Loucy (cell line): ENCODE measurements around the gene CCT4.
A peak's percentile ranks its signal among the peaks of the same experiment; 100 is the strongest.

ENCODE experiments used
- H2AFZ ChIP-seq: fragments of 200-600 bp; sonication (generic); 2 replicates; pipeline ENCODE4 v1.6.0; 2016; ENCODE audit warnings: antibody characterized with exemption, mild to moderate bottlenecking, low read length, moderate library complexity
- H3F3A ChIP-seq: fragments of 200-600 bp; 2 replicates; pipeline ENCODE4 v1.6.0; 2016; ENCODE audit warnings: antibody characterized with exemption, low read depth, mild to moderate bottlenecking
- H3K27me3 ChIP-seq: fragments of 200-600 bp; sonication (generic); 2 replicates; pipeline ENCODE4 v1.6.1; 2014; ENCODE audit warnings: low read length, mild to moderate bottlenecking; ENCODE audit not compliant: insufficient read depth, poor library complexity, severe bottlenecking
- H3K36me3 ChIP-seq: fragments of 200-600 bp; sonication (generic); 2 replicates; pipeline ENCODE4 v1.6.1; 2016; ENCODE audit warnings: low read length; ENCODE audit not compliant: insufficient read depth
- H3K4me1 ChIP-seq: fragments of 200-600 bp; sonication (generic); 2 replicates; pipeline ENCODE4 v1.5.1; 2014; ENCODE audit warnings: low read length, mild to moderate bottlenecking; ENCODE audit not compliant: insufficient read depth, poor library complexity, severe bottlenecking
- H3K4me2 ChIP-seq: fragments of 200-600 bp; sonication (generic); 2 replicates; pipeline ENCODE4 v1.6.0; 2014; ENCODE audit warnings: antibody characterized with exemption, low read length, low read depth, mild to moderate bottlenecking; ENCODE audit not compliant: poor library complexity, severe bottlenecking
- H3K4me3 ChIP-seq: fragments of 200-600 bp; sonication (generic); 2 replicates; pipeline ENCODE4 v1.5.1; 2014; ENCODE audit warnings: low read length, mild to moderate bottlenecking, mixed read lengths; ENCODE audit not compliant: poor library complexity, severe bottlenecking
- H3K79me2 ChIP-seq: fragments of 200-600 bp; sonication (generic); 2 replicates; pipeline ENCODE4 v1.6.1; 2014; ENCODE audit warnings: low read length; ENCODE audit not compliant: insufficient read depth
- H3K9ac ChIP-seq: fragments of 200-600 bp; sonication (generic); 2 replicates; pipeline ENCODE4 v1.6.0; 2014; ENCODE audit warnings: mild to moderate bottlenecking, low read depth, low read length, moderate library complexity; ENCODE audit not compliant: poor library complexity, severe bottlenecking
- H3K9me2 ChIP-seq: fragments of 200-600 bp; sonication (generic); replicated peaks from 2 replicates; pipeline ENCODE4 v1.6.1; 2016; ENCODE audit warnings: low read depth, low read length, mixed read lengths
- H3K9me3 ChIP-seq: fragments of 200-600 bp; sonication (generic); 2 replicates; pipeline ENCODE4 v1.6.1; 2014; ENCODE audit warnings: mild to moderate bottlenecking, antibody characterized with exemption, low read length, low read depth; ENCODE audit not compliant: insufficient read depth
- H4K20me1 ChIP-seq: fragments of 200-600 bp; sonication (generic); 2 replicates; pipeline ENCODE4 v1.6.0; 2014; ENCODE audit warnings: antibody characterized with exemption, low read length, mild to moderate bottlenecking; ENCODE audit not compliant: insufficient read depth, poor library complexity, severe bottlenecking
- EZH2phosphoT487 ChIP-seq: fragments of 200-600 bp; IDR thresholded peaks from 2 replicates; pipeline ENCODE4 v1.6.1; 2018; ENCODE audit warnings: antibody characterized with exemption, mild to moderate bottlenecking, moderate library complexity, borderline replicate concordance
- TF ChIP-seq, protein P1 (sequence below): fragments of 200-600 bp; sonication (generic); conservative IDR thresholded peaks from 2 replicates; pipeline ENCODE4 v1.5.1; 2014; ENCODE audit warnings: mild to moderate bottlenecking, antibody characterized with exemption, low read length

CCT4 gene

GRCh38 chr2:61905372-61906185 lies 17.1 kb upstream of the CCT4 start, which contains the start of gene COMMD1:
TSS of gene COMMD1 (plus strand) at chr2:61905674. CDS start at chr2:61905679, 5 bp downstream.
- Histone ChIP-seq H3K27me3 (no peaks in the 10 kb centered on the region), H3F3A (no peaks in the 10 kb centered on the region), H4K20me1 (no peaks in the 10 kb centered on the region), H3K79me2 (peaks cover 17% of the 10 kb centered on the region; the same call in 1 of the 2 replicates), H3K36me3 (no peaks in the 10 kb centered on the region), H3K9ac (peak within 1 kb of the TSS; percentile 77), H3K9me2 (no peaks in the 10 kb centered on the region), H3K9me3 (no peaks in the 10 kb centered on the region), H3K4me2 (peak within 1 kb of the TSS; percentile 82), H3K4me3 (peak within 1 kb of the TSS; percentile 90), H3K4me1 (peaks cover 8% of the 10 kb centered on the region), H2AFZ (peak within 1 kb of the TSS; percentile 96)
- no peak for TF ChIP-seq EZH2phosphoT487
- TF ChIP-seq, protein P1, sequence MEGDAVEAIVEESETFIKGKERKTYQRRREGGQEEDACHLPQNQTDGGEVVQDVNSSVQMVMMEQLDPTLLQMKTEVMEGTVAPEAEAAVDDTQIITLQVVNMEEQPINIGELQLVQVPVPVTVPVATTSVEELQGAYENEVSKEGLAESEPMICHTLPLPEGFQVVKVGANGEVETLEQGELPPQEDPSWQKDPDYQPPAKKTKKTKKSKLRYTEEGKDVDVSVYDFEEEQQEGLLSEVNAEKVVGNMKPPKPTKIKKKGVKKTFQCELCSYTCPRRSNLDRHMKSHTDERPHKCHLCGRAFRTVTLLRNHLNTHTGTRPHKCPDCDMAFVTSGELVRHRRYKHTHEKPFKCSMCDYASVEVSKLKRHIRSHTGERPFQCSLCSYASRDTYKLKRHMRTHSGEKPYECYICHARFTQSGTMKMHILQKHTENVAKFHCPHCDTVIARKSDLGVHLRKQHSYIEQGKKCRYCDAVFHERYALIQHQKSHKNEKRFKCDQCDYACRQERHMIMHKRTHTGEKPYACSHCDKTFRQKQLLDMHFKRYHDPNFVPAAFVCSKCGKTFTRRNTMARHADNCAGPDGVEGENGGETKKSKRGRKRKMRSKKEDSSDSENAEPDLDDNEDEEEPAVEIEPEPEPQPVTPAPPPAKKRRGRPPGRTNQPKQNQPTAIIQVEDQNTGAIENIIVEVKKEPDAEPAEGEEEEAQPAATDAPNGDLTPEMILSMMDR: no peak

GRCh38 chr2:61900281-61900680 lies 11.8 kb upstream of the CCT4 start:
- no peaks in the 10 kb centered on the region for H3F3A ChIP-seq
- no peaks in the 10 kb centered on the region for H3K9me3 ChIP-seq
- no peaks in the 10 kb centered on the region for H4K20me1 ChIP-seq
- H3K79me2 ChIP-seq: no peaks in the 10 kb centered on the region
- no peak overlapping the region for H3K4me2 ChIP-seq
- H3K36me3 ChIP-seq: no peaks in the 10 kb centered on the region
- peak overlapping the region; percentile 70 for H2AFZ ChIP-seq
- H3K4me1 ChIP-seq: peaks cover 4% of the 10 kb centered on the region
- H3K4me3 ChIP-seq: no peak overlapping the region
- TF ChIP-seq, protein P1: no peak
- no peak for TF ChIP-seq EZH2phosphoT487
- H3K27me3 ChIP-seq: no peaks in the 10 kb centered on the region
- no peaks in the 10 kb centered on the region for H3K9me2 ChIP-seq
- H3K9ac ChIP-seq: no peak overlapping the region

DNA sequence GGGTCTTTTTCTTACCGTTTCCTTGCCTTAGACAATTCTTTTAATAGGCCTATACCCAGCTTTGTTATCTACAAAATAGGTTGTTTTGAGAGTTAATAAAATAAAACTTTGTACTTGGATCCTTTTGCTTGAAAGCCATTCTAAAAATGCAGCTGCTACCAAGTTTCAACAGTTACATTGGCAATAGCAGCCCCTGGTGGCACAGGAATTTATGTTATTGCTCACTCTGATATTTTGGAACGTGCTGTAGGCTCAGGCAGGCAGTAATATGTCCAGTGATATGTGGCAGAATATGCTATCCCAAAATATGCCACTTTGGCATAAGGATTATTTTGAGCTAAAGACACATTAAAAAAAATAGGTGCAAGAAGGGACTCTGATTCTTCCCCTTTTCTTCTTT lies 10.4 kb upstream of the CCT4 start:
- Histone ChIP-seq H3K4me1 (peaks cover 4% of the 10 kb centered on the region), H3K9me2 (no peaks in the 10 kb centered on the region), H3F3A (no peaks in the 10 kb centered on the region), H2AFZ (0 out of 2 replicates have a peak overlapping the region, but pooled peaks have one; percentile 19), H3K4me3 (no peak overlapping the region), H3K27me3 (no peaks in the 10 kb centered on the region), H3K79me2 (no peaks in the 10 kb centered on the region), H4K20me1 (no peaks in the 10 kb centered on the region), H3K9me3 (no peaks in the 10 kb centered on the region), H3K9ac (no peak overlapping the region), H3K4me2 (no peak overlapping the region), H3K36me3 (no peaks in the 10 kb centered on the region)
- TF ChIP-seq EZH2phosphoT487: no peak
- TF ChIP-seq, protein P1: peak; percentile 83
